Right lobe of liver (tissue), 4 donors: ENCODE results near the gene CNTNAP4.

Source experiments
- POLR2A ChIP-seq: fragments of 450-650 bp; IDR thresholded peaks from one replicate; pipeline ENCODE4 v1.6.1; 2017; ENCODE audit warnings: antibody characterized with exemption, mild to moderate bottlenecking
- TF ChIP-seq, protein P1 (sequence below), 4 donors: fragments of 200-600 bp in 3 of 4; fragments of 450-650 bp in 1 of 4; IDR thresholded peaks; one replicate each; pipeline versions ENCODE4 v1.5.1 to v1.8.0; 2016 to 2022; ENCODE audit warnings: antibody characterized with exemption in 4 of 4, mild to moderate bottlenecking in 2 of 4
- donor health status: DM: no; HTN: no; CAD: no.
- donor health status: DM: no; HTN: no; CAD: no.
- donor health status: DM: no; HTN: yes; CAD: no.

DNA sequence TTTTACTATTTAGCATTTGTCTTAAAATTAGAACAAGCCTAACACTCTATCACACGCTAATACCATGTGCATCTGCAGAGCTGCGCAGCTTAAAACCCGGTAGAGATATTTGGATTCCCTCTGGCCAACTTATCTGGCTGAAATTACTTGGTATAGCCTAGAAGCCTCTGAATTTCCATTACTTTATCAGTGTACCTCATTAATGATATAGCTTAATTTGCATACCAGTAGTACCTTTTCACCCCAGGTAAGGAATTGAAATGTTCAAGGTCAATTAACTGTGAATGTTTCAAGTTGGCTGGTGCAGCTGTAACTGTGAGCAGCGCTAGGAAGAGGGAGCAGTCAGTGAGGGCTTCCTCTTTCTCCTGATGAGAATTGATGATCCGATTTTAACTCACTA, 74.2 kb downstream of the CNTNAP4 start:
- TF ChIP-seq, protein P1, sequence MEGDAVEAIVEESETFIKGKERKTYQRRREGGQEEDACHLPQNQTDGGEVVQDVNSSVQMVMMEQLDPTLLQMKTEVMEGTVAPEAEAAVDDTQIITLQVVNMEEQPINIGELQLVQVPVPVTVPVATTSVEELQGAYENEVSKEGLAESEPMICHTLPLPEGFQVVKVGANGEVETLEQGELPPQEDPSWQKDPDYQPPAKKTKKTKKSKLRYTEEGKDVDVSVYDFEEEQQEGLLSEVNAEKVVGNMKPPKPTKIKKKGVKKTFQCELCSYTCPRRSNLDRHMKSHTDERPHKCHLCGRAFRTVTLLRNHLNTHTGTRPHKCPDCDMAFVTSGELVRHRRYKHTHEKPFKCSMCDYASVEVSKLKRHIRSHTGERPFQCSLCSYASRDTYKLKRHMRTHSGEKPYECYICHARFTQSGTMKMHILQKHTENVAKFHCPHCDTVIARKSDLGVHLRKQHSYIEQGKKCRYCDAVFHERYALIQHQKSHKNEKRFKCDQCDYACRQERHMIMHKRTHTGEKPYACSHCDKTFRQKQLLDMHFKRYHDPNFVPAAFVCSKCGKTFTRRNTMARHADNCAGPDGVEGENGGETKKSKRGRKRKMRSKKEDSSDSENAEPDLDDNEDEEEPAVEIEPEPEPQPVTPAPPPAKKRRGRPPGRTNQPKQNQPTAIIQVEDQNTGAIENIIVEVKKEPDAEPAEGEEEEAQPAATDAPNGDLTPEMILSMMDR (IDR thresholded peaks at IDR 0.05): no peak
- TF ChIP-seq POLR2A: no peak
